22Rv1 (cell line): ENCODE results near the gene FOXJ1.

Experiments
- H3K27ac ChIP-seq: fragments of 450-650 bp; 2 replicates; pipeline ENCODE4 v1.5.1; 2017
- CTCF ChIP-seq: fragments of 450-650 bp; IDR thresholded peaks from 2 replicates; pipeline ENCODE4 v1.5.1; 2017; ENCODE audit warnings: mild to moderate bottlenecking
- ZFX ChIP-seq: fragments of 450-650 bp; IDR thresholded peaks from 2 replicates; pipeline ENCODE4 v1.6.1; 2017; ENCODE audit warnings: antibody characterized with exemption, borderline replicate concordance

FOXJ1 gene

GRCh38 chr17:76092526-76093413, 48.3 kb downstream of the FOXJ1 start:
- H3K27ac ChIP-seq: no peak overlapping the region
- TF ChIP-seq ZFX (no peak), CTCF (no peak)

- H3K27ac ChIP-seq: no peak overlapping the region
- TF ChIP-seq ZFX: no peak
- no peak for TF ChIP-seq CTCF
Measured at GRCh38 chr17:76091526-76092286, 49.3 kb downstream of the FOXJ1 start.

GRCh38 chr17:76090517-76091129, 50.4 kb downstream of the FOXJ1 start:
- TF ChIP-seq ZFX: no peak
- TF ChIP-seq CTCF: no peak
- no peak overlapping the region for H3K27ac ChIP-seq

- H3K27ac ChIP-seq: no peak overlapping the region
- TF ChIP-seq CTCF (no peak), ZFX (no peak)
Measured at GRCh38 chr17:76089680-76090516, 51.1 kb downstream of the FOXJ1 start.

- no peak overlapping the region for H3K27ac ChIP-seq
- TF ChIP-seq ZFX (no peak), CTCF (no peak)
Measured at GRCh38 chr17:76088868-76089576, 52.0 kb downstream of the FOXJ1 start.

GRCh38 chr17:76088041-76088867, 52.8 kb downstream of the FOXJ1 start:
- no peak overlapping the region for H3K27ac ChIP-seq
- no peak for TF ChIP-seq ZFX
- peak; percentile 9; the same call in 1 of the 2 replicates for TF ChIP-seq CTCF
